Osteoblast (primary cell): ENCODE results near the gene P2RX3. TPM values are rescaled to one million over a fixed set of nuclear protein-coding genes. Genes with fewer than 3 reads are reported as not detected.

Experiments
- DNase-seq: peaks from one replicate; pipeline ENCODE4 v3.0.0; 2011; ENCODE audit warnings: low spot score, mixed read lengths; ENCODE audit not compliant: insufficient read length; ENCODE audit errors: missing footprints
- H2AFZ ChIP-seq: 2 replicates; pipeline ENCODE4 v1.6.0; 2011; ENCODE audit warnings: mild to moderate bottlenecking, low read length
- H3K27ac ChIP-seq: 2 replicates; pipeline ENCODE4 v1.5.1; 2011; ENCODE audit warnings: mild to moderate bottlenecking, low read depth, low read length, moderate library complexity
- H3K27me3 ChIP-seq: 2 replicates; pipeline ENCODE4 v1.6.0; 2012; ENCODE audit warnings: mild to moderate bottlenecking, control low read depth, inconsistent platforms, low read length, moderate library complexity; ENCODE audit not compliant: insufficient read depth
- H3K36me3 ChIP-seq: 2 replicates; pipeline ENCODE4 v1.5.1; 2011; ENCODE audit warnings: mild to moderate bottlenecking, low read length, control low read depth, moderate library complexity; ENCODE audit not compliant: insufficient read depth
- H3K4me1 ChIP-seq: 2 replicates; pipeline ENCODE4 v1.5.1; 2011; ENCODE audit warnings: mild to moderate bottlenecking, low read length, control low read depth, moderate library complexity; ENCODE audit not compliant: insufficient read depth
- H3K4me2 ChIP-seq: 2 replicates; pipeline ENCODE4 v1.6.0; 2011; ENCODE audit warnings: mild to moderate bottlenecking, low read length; ENCODE audit not compliant: insufficient read depth
- H3K4me3 ChIP-seq: fragments of 200-600 bp; sonication (generic); 3 replicates; pipeline ENCODE4 v1.5.1; 2012; ENCODE audit warnings: mild to moderate bottlenecking, low read length, inconsistent platforms; ENCODE audit not compliant: insufficient read depth
- H3K79me2 ChIP-seq: 2 replicates; pipeline ENCODE4 v1.6.0; 2012; ENCODE audit warnings: mild to moderate bottlenecking, low read length, control low read depth, inconsistent platforms; ENCODE audit not compliant: insufficient read depth
- H3K9me3 ChIP-seq: 2 replicates; pipeline ENCODE4 v1.5.1; 2011; ENCODE audit warnings: low read depth, low read length, control low read depth
- H4K20me1 ChIP-seq: 2 replicates; pipeline ENCODE4 v1.6.0; 2012; ENCODE audit warnings: mild to moderate bottlenecking, low read length, control low read depth; ENCODE audit not compliant: insufficient read depth
- total RNA-seq: library from RNA; depleted of rRNA; stranded (reverse); fragments of >200 nt; gene quantifications from 2 replicates; pipeline ENCODE4 v1.2.3, GENCODE V29; 2012
- TF ChIP-seq, protein P1 (sequence below): IDR thresholded peaks from 2 replicates; pipeline ENCODE4 v1.5.1; 2011; ENCODE audit warnings: mild to moderate bottlenecking, low read depth, low read length, moderate library complexity; ENCODE audit errors: extremely low read depth

The P2RX3 gene
- total RNA-seq, 1 donor, result not detected

DNA sequence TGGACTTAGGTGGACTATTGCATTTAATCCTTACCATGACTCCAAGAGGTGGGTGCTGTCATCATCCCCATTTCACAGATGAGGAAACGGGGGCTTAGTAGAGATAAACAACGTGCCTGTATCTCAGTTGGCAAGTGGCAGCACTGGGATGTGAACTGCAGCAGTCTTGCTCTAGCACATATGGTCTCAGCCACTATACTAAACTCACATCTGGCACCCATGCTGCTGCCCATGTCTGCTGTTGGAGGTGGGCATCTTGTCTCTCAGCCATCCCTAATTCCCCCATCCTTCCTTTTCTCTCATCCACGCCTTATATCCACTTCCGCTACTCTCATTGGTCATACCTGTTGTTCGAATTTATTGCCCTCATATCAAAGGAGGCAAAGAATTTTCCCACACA lies 39.0 kb downstream of the P2RX3 start:
- Histone ChIP-seq H3K36me3 (no peaks in the 10 kb centered on the region), H4K20me1 (no peaks in the 10 kb centered on the region), H3K4me3 (no peak overlapping the region), H3K27ac (no peak overlapping the region), H3K4me1 (no peaks in the 10 kb centered on the region), H3K9me3 (no peaks in the 10 kb centered on the region), H2AFZ (no peak overlapping the region), H3K79me2 (no peaks in the 10 kb centered on the region), H3K27me3 (no peaks in the 10 kb centered on the region), H3K4me2 (no peak overlapping the region)
- DNase-seq, result no peak
- TF ChIP-seq, protein P1, sequence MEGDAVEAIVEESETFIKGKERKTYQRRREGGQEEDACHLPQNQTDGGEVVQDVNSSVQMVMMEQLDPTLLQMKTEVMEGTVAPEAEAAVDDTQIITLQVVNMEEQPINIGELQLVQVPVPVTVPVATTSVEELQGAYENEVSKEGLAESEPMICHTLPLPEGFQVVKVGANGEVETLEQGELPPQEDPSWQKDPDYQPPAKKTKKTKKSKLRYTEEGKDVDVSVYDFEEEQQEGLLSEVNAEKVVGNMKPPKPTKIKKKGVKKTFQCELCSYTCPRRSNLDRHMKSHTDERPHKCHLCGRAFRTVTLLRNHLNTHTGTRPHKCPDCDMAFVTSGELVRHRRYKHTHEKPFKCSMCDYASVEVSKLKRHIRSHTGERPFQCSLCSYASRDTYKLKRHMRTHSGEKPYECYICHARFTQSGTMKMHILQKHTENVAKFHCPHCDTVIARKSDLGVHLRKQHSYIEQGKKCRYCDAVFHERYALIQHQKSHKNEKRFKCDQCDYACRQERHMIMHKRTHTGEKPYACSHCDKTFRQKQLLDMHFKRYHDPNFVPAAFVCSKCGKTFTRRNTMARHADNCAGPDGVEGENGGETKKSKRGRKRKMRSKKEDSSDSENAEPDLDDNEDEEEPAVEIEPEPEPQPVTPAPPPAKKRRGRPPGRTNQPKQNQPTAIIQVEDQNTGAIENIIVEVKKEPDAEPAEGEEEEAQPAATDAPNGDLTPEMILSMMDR, result no peak

DNA sequence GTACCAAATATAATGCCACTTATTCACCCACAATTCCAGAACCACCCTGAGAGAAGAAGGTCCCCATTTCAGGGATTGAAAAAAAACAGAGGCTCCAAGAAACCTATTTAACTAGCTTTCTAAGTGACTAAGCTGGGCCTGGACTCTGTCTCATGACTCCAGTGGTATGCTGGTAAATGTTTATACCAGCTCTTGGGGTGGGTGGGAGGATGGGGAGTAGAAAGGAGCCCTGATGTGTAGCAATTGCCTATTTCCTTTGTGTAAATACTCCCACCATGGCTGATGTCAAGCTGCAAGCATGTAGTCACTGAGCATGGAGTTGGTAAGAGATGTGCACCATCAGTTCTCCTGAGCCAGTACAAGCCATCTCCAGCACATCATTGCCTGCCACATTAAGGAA lies 40.0 kb downstream of the P2RX3 start:
- H3K4me2 ChIP-seq, result no peak overlapping the region
- no peaks in the 10 kb centered on the region for H3K36me3 ChIP-seq
- H3K27me3 ChIP-seq, result no peaks in the 10 kb centered on the region

DNA sequence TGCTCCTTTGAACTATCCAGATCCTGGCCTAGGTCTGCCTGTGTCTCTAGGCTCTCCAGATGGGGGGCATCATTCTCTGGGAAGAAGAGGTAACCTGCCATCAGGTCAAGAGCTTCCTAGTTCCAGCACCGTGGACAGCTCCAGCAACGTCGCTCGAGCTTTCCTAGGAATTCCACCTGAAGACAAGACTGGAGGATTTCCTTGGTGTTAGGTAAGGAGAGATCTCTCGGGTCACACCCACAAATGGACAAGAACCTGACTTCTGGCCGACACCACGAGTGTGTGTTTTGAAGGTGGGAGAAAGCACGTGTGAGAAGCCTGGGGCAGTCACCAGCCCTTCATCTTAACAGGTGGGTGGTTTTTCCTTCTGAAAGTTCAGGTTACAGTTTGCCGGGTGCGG lies 41.6 kb downstream of the P2RX3 start:
- TF ChIP-seq, protein P1, result no peak
- Histone ChIP-seq H3K4me1 (no peaks in the 10 kb centered on the region), H3K27me3 (no peaks in the 10 kb centered on the region), H3K9me3 (no peaks in the 10 kb centered on the region), H2AFZ (no peak overlapping the region), H3K79me2 (no peaks in the 10 kb centered on the region), H3K4me2 (no peak overlapping the region), H3K27ac (no peak overlapping the region), H3K36me3 (no peaks in the 10 kb centered on the region), H3K4me3 (no peak overlapping the region), H4K20me1 (no peaks in the 10 kb centered on the region)
- no peak for DNase-seq

More for the DNA sequence above, 40.0 kb downstream of the P2RX3 start:
- no peak for DNase-seq
- no peaks in the 10 kb centered on the region for H3K4me1 ChIP-seq
- H3K79me2 ChIP-seq, result no peaks in the 10 kb centered on the region
- no peak overlapping the region for H3K27ac ChIP-seq
- H4K20me1 ChIP-seq, result no peaks in the 10 kb centered on the region
- TF ChIP-seq, protein P1, result no peak
- H3K4me3 ChIP-seq, result no peak overlapping the region
- H3K9me3 ChIP-seq, result no peaks in the 10 kb centered on the region
- no peak overlapping the region for H2AFZ ChIP-seq

DNA sequence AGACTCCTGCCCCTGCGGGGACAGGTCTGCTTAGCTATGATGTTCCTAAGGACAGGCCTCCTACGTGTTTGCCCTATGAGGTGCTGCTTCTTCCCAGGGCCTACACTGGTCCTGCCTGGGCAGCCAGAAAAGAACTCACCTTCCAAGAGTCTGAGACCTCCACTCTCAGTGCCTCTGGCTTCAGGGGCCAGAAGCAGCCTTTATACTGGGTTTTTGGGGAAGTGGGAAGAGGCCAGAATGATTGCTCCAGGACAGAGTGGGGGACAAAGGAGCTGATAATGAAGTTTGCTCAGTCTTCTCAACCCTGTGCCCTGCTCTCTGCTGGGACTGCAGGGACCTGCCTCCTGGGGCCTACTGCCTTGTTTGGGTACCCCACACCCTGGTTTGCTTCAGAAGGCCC lies 42.8 kb downstream of the P2RX3 start, which contains the start of gene PRG3:
Gene PRG3, minus strand, starts transcription at position 176 of the 400 bp plus-strand sequence. CDS start 442 bp downstream, outside the sequence.
- Histone ChIP-seq H3K27ac (no peak within 1 kb of the TSS), H3K4me3 (no peak within 1 kb of the TSS), H3K4me1 (no peaks in the 10 kb centered on the region), H3K9me3 (no peaks in the 10 kb centered on the region), H3K36me3 (no peaks in the 10 kb centered on the region), H3K79me2 (no peaks in the 10 kb centered on the region), H3K27me3 (peaks cover 6% of the 10 kb centered on the region), H2AFZ (no peak within 1 kb of the TSS), H4K20me1 (no peaks in the 10 kb centered on the region), H3K4me2 (no peak within 1 kb of the TSS)
- TF ChIP-seq, protein P1, result no peak
- DNase-seq, result no peak
